Peyer's patch (tissue), 4 donors: ENCODE data around the gene LMAN2L. TPM values are rescaled to one million over a fixed set of nuclear protein-coding genes. Genes with fewer than 3 reads are reported as not detected.
A peak's percentile ranks its signal among the peaks of the same experiment; 100 is the strongest.

ENCODE experiments used
- DNase-seq, 3 donors: peaks; one replicate each; pipeline ENCODE4 v3.0.0-alpha.2; 2017 to 2019
- H3K27ac ChIP-seq, 4 donors: fragments of 200-600 bp; sonication (generic); one replicate each; pipeline ENCODE4 v1.5.1; 2016 to 2019
- H3K27me3 ChIP-seq, 2 donors: fragments of 200-600 bp; sonication (generic); one replicate each; pipeline ENCODE4 v1.5.1; 2019
- H3K36me3 ChIP-seq, 3 donors: fragments of 200-600 bp; sonication (generic); one replicate each; pipeline ENCODE4 v1.5.1; 2016 to 2019
- H3K4me1 ChIP-seq, 4 donors: fragments of 200-600 bp; sonication (generic); one replicate each; pipeline ENCODE4 v1.5.1; 2016 to 2019
- H3K4me3 ChIP-seq, 4 donors: fragments of 200-600 bp; sonication (generic); 1 replicate in 3 of 4; 2 replicates in 1 of 4; pipeline ENCODE4 v1.5.1; 2016 to 2019; ENCODE audit warnings: mild to moderate bottlenecking in 1 of 4
- H3K9me3 ChIP-seq, 4 donors: fragments of 200-600 bp; sonication (generic); one replicate each; pipeline ENCODE4 v1.5.1; 2016 to 2019; ENCODE audit warnings: mild to moderate bottlenecking in 1 of 4
- CTCF ChIP-seq, 6 experiments: fragments of 450-650 bp in 4 of 6; fragments of 200-600 bp in 2 of 6; sonication (generic) in 1 of 6; IDR thresholded peaks; one replicate each; pipeline ENCODE4 v1.5.1; 2017 to 2019; ENCODE audit warnings: antibody characterized with exemption in 6 of 6, mild to moderate bottlenecking in 3 of 6, moderate library complexity in 1 of 6
- POLR2A ChIP-seq, 2 donors: fragments of 450-650 bp; IDR thresholded peaks; one replicate each; pipeline ENCODE4 v1.5.1; 2017; ENCODE audit warnings: antibody characterized with exemption in 2 of 2, mild to moderate bottlenecking in 2 of 2, moderate library complexity in 2 of 2
- total RNA-seq, 4 donors: library from RNA; depleted of rRNA; stranded (reverse); fragments of >200 nt; gene quantifications; one replicate each; pipeline ENCODE4 v1.1.0, GENCODE V29; 2016

The LMAN2L gene
- total RNA-seq, 4 donors from 2014 or later, result 9.4 to 12.5 (median 10.8) TPM

GRCh38 chr2:96693286-96694200 is 46.3 kb downstream of the LMAN2L start:
- peak in 1 of 3 donors; percentile 25 for DNase-seq
- no peak for TF ChIP-seq CTCF (IDR thresholded peaks at IDR 0.05)
- TF ChIP-seq POLR2A (IDR thresholded peaks at IDR 0.05), result no peak
- Histone ChIP-seq H3K4me3 (no peak overlapping the region), H3K36me3 (no peaks in the 10 kb centered on the region), H3K9me3 (no peaks in the 10 kb centered on the region), H3K27me3 (no peaks in the 10 kb centered on the region), H3K27ac (no peak overlapping the region), H3K4me1 (no peaks in the 10 kb centered on the region)

DNA sequence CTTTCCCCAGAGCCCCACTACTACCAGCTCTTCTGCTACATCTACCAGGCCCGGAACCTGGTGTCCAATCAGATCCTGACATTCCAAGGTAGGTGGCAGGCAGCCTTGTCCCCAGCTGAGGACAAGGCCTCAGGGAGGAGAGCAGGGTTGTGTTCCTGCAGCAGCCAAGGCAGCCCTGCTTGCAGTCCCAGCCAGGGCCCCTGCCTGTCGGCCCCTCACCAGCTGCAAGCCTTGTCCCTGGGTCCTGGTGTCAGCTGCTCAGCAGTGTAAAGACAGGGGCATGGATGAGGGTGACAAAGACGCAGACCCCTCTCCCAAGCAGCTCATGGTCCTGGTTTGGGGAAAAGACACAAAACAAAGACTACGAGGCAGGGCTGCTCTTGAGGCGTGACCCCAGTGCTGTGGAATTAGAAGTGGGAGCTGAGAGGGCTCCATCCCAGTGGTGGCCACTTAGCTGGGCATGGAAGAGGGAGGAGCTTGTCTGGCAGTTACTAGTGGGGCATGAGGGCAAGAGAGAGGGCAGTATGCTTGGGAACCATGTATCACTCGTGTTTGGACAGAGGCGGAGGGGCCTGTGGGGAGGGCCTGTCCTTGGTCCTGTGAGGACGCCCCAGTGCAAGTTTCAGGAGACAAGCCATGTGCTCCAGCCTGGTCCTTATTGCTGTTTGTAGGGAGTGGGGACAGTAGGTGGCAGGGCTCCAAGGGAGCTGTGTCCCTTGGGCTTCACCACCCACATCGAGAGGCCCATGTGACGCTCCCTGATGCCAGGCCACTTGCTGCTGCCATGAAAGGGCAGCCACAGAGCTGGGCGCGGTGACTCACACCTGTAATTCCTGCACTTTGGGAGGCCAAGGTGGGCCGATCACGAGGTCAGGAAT is 47.5 kb downstream of the LMAN2L start:
- Histone ChIP-seq H3K36me3 (no peaks in the 10 kb centered on the region), H3K27ac (no peak overlapping the region), H3K4me1 (no peaks in the 10 kb centered on the region), H3K4me3 (no peak overlapping the region), H3K9me3 (no peaks in the 10 kb centered on the region), H3K27me3 (no peaks in the 10 kb centered on the region)
- TF ChIP-seq POLR2A (IDR thresholded peaks at IDR 0.05) (no peak), CTCF (IDR thresholded peaks at IDR 0.05) (no peak)
- DNase-seq, result peak in 1 of 3 donors; percentile 24

- Histone ChIP-seq H3K9me3 (no peaks in the 10 kb centered on the region), H3K27me3 (no peaks in the 10 kb centered on the region), H3K27ac (no peak overlapping the region), H3K36me3 (no peaks in the 10 kb centered on the region), H3K4me3 (no peak overlapping the region), H3K4me1 (no peaks in the 10 kb centered on the region)
- no peak for DNase-seq
- no peak for TF ChIP-seq POLR2A (IDR thresholded peaks at IDR 0.05)
These were observed 48.7 kb downstream of the LMAN2L start for GRCh38 chr2:96691022-96691612.

- DNase-seq, result no peak
- TF ChIP-seq POLR2A (IDR thresholded peaks at IDR 0.05), result no peak
- TF ChIP-seq CTCF (IDR thresholded peaks at IDR 0.05), result no peak
- Histone ChIP-seq H3K27ac (no peak overlapping the region), H3K27me3 (no peaks in the 10 kb centered on the region), H3K36me3 (no peaks in the 10 kb centered on the region), H3K9me3 (no peaks in the 10 kb centered on the region), H3K4me3 (no peak overlapping the region), H3K4me1 (no peaks in the 10 kb centered on the region)
These were observed 49.4 kb downstream of the LMAN2L start for GRCh38 chr2:96690306-96691021.

GRCh38 chr2:96689431-96689991 is 50.4 kb downstream of the LMAN2L start:
- no peaks in the 10 kb centered on the region for H3K4me1 ChIP-seq
- H3K27me3 ChIP-seq, result no peaks in the 10 kb centered on the region
- no peak overlapping the region for H3K4me3 ChIP-seq
- no peaks in the 10 kb centered on the region for H3K36me3 ChIP-seq
- TF ChIP-seq CTCF (IDR thresholded peaks at IDR 0.05) (no peak), POLR2A (IDR thresholded peaks at IDR 0.05) (no peak)
- no peak for DNase-seq
- H3K9me3 ChIP-seq, result no peaks in the 10 kb centered on the region
- no peak overlapping the region for H3K27ac ChIP-seq
